ENCODE data around the gene CHRNA3. TPM values are rescaled to one million over a fixed set of nuclear protein-coding genes. Genes with fewer than 3 reads are reported as not detected.

The CHRNA3 gene
- total RNA-seq, 1 experiment from 2014 or later, result not detected

DNA sequence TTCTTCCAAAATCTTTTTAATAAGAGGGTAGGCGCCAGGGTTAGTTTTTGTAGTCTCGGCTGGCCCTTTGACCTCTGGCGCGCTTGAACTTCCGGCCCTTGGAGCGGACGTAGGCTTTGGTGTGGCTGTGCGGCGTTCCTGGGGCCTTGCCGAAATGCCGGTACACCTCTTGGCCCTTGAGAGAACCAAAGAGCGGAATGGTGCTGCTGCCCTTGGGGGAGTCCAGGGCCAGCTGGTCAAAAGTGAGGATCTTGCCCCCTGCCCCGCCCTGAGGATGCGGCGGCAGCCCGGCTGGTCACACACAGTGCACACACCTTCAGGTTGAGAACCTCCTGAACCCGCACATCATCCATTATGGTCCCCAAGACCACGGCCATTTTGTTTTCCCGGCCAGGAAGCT, 40.2 kb upstream of the CHRNA3 start:
- BruUV-seq (replicated peaks), result no TSS peak
- TF ChIP-seq EGR1 (IDR thresholded peaks at IDR 0.05; ENCODE audit: low read depth), result no peak
- TF ChIP-seq, protein P1, sequence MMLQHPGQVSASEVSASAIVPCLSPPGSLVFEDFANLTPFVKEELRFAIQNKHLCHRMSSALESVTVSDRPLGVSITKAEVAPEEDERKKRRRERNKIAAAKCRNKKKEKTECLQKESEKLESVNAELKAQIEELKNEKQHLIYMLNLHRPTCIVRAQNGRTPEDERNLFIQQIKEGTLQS (IDR thresholded peaks at IDR 0.05), result no peak
- no peak for TF ChIP-seq ZFX (IDR thresholded peaks at IDR 0.05)
- no peak for TF ChIP-seq RAD21 (IDR thresholded peaks at IDR 0.05; ENCODE audit: low read depth)
- TF ChIP-seq CTCF (IDR thresholded peaks at IDR 0.05 in 2 of 3, conservative IDR thresholded peaks at IDR 0.05 in 1 of 3; ENCODE audit: borderline replicate concordance in 1 of 3, insufficient read depth in 1 of 3, low read depth in 2 of 3, low read length in 2 of 3), result no peak
- DNase-seq (ENCODE audit: low read depth, low spot score), result no peak
- Histone ChIP-seq H4K20me1 (ENCODE audit: insufficient read depth) (no peaks in the 10 kb centered on the region), H3K27me3 (ENCODE audit: insufficient read depth, low read length) (no peaks in the 10 kb centered on the region), H3K4me2 (ENCODE audit: low read length) (no peak overlapping the region), H3K9ac (ENCODE audit: low read length) (no peak overlapping the region), H3K79me2 (ENCODE audit: insufficient read depth, low read length) (no peaks in the 10 kb centered on the region), H3K4me1 (ENCODE audit: control insufficient read depth in 1 of 2, insufficient read depth in 2 of 2, low read length in 2 of 2) (no peaks in the 10 kb centered on the region), H3K36me3 (ENCODE audit: control insufficient read depth in 1 of 2, insufficient read depth in 2 of 2, low read length in 2 of 2) (no peaks in the 10 kb centered on the region), H3K27ac (ENCODE audit: low read depth, low read length) (no peak overlapping the region), H2AFZ (ENCODE audit: low read depth, low read length, poor library complexity, severe bottlenecking) (no peak overlapping the region), H3K4me3 (replicated peaks in 1 of 2; ENCODE audit: low read depth in 1 of 2, low read length in 2 of 2) (no peak overlapping the region), H3K9me3 (ENCODE audit: control insufficient read depth in 1 of 2, insufficient read depth in 1 of 2, low read depth in 1 of 2, low read length in 2 of 2) (no peaks in the 10 kb centered on the region), H3K9me2 (ENCODE audit: insufficient read depth) (no peaks in the 10 kb centered on the region)
- intact Hi-C loops (cut with micrococcal nuclease), result no loop called here
- ChIA-PET POLR2A (no interaction called here), RAD21 (ENCODE audit: low non-redundant PET in 1 of 2, low total read pairs in 2 of 2, uncharacterized antibody in 2 of 2, unreplicated experiment in 2 of 2) (no interaction called here), CTCF (no interaction called here)
- ATAC-seq, result no peak

- Histone ChIP-seq H3K9ac (ENCODE audit: low read length) (no peak overlapping the region), H3K36me3 (ENCODE audit: control insufficient read depth in 1 of 2, insufficient read depth in 2 of 2, low read length in 2 of 2) (no peaks in the 10 kb centered on the region), H3K27me3 (ENCODE audit: insufficient read depth, low read length) (no peaks in the 10 kb centered on the region), H3K9me2 (ENCODE audit: insufficient read depth) (no peaks in the 10 kb centered on the region), H3K27ac (ENCODE audit: low read depth, low read length) (no peak overlapping the region), H2AFZ (ENCODE audit: low read depth, low read length, poor library complexity, severe bottlenecking) (no peak overlapping the region), H3K4me1 (ENCODE audit: control insufficient read depth in 1 of 2, insufficient read depth in 2 of 2, low read length in 2 of 2) (no peaks in the 10 kb centered on the region), H3K79me2 (ENCODE audit: insufficient read depth, low read length) (no peaks in the 10 kb centered on the region), H3K4me2 (ENCODE audit: low read length) (no peak overlapping the region), H4K20me1 (ENCODE audit: insufficient read depth) (no peaks in the 10 kb centered on the region), H3K4me3 (replicated peaks in 1 of 2; ENCODE audit: low read depth in 1 of 2, low read length in 2 of 2) (no peak overlapping the region), H3K9me3 (ENCODE audit: control insufficient read depth in 1 of 2, insufficient read depth in 1 of 2, low read depth in 1 of 2, low read length in 2 of 2) (no peaks in the 10 kb centered on the region)
- intact Hi-C loops (cut with micrococcal nuclease), result no loop called here
- no TSS peak for BruUV-seq (replicated peaks)
- ChIA-PET CTCF (no interaction called here), RAD21 (ENCODE audit: low non-redundant PET in 1 of 2, low total read pairs in 2 of 2, uncharacterized antibody in 2 of 2, unreplicated experiment in 2 of 2) (no interaction called here), POLR2A (no interaction called here)
- no peak for DNase-seq (ENCODE audit: low read depth, low spot score)
- ATAC-seq, result no peak
- TF ChIP-seq POLR2A (IDR thresholded peaks at IDR 0.05; ENCODE audit: borderline replicate concordance, extremely low read depth, insufficient read depth, insufficient read length), result no peak
- no peak for TF ChIP-seq POLR2AphosphoS5 (IDR thresholded peaks at IDR 0.05; ENCODE audit: low read depth, low read length)
- TF ChIP-seq ZNF274 (IDR thresholded peaks at IDR 0.05; ENCODE audit: low read depth, low read length), result no peak
- no peak for TF ChIP-seq ZBTB33 (IDR thresholded peaks at IDR 0.05; ENCODE audit: extremely low read depth, insufficient replicate concordance, low read length)
- no peak for TF ChIP-seq ZFX (IDR thresholded peaks at IDR 0.05)
- TF ChIP-seq SP1 (IDR thresholded peaks at IDR 0.05; ENCODE audit: low read depth), result no peak
- TF ChIP-seq CEBPB (IDR thresholded peaks at IDR 0.05; ENCODE audit: low read depth), result no peak
- no peak for TF ChIP-seq RAD21 (IDR thresholded peaks at IDR 0.05; ENCODE audit: low read depth)
- TF ChIP-seq CTCF (IDR thresholded peaks at IDR 0.05 in 2 of 3, conservative IDR thresholded peaks at IDR 0.05 in 1 of 3; ENCODE audit: borderline replicate concordance in 1 of 3, insufficient read depth in 1 of 3, low read depth in 2 of 3, low read length in 2 of 3), result no peak
- no peak for TF ChIP-seq SRF (IDR thresholded peaks at IDR 0.05; ENCODE audit: low read depth)
- TF ChIP-seq JUND (IDR thresholded peaks at IDR 0.05), result no peak
- no peak for TF ChIP-seq EZH2phosphoT487 (IDR thresholded peaks at IDR 0.05; ENCODE audit: borderline replicate concordance)
- no peak for TF ChIP-seq SIN3A (IDR thresholded peaks at IDR 0.05; ENCODE audit: low read depth)
- TF ChIP-seq FOSL1 (IDR thresholded peaks at IDR 0.05; ENCODE audit: low read depth), result no peak
Observed at GRCh38 chr15:78660584-78660983, 39.8 kb upstream of the CHRNA3 start.

All from HCT116 (cell line).